OCI-LY3 (cell line): ENCODE data around the gene ANXA1.

Source experiments
- EZH2phosphoT487 ChIP-seq: fragments of 200-600 bp; shearing (Covaris generic); IDR thresholded peaks from 2 replicates; pipeline ENCODE4 v1.6.1; 2018; ENCODE audit warnings: antibody characterized with exemption, mixed run types, low read depth
- TF ChIP-seq, protein P1 (sequence below): fragments of 200-600, 300-600 bp; sonication (generic); IDR thresholded peaks from 2 replicates; pipeline ENCODE4 v1.5.1; 2014; ENCODE audit warnings: antibody characterized with exemption, low read length, low read depth

- TF ChIP-seq, protein P1, sequence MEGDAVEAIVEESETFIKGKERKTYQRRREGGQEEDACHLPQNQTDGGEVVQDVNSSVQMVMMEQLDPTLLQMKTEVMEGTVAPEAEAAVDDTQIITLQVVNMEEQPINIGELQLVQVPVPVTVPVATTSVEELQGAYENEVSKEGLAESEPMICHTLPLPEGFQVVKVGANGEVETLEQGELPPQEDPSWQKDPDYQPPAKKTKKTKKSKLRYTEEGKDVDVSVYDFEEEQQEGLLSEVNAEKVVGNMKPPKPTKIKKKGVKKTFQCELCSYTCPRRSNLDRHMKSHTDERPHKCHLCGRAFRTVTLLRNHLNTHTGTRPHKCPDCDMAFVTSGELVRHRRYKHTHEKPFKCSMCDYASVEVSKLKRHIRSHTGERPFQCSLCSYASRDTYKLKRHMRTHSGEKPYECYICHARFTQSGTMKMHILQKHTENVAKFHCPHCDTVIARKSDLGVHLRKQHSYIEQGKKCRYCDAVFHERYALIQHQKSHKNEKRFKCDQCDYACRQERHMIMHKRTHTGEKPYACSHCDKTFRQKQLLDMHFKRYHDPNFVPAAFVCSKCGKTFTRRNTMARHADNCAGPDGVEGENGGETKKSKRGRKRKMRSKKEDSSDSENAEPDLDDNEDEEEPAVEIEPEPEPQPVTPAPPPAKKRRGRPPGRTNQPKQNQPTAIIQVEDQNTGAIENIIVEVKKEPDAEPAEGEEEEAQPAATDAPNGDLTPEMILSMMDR, result no peak
- no peak for TF ChIP-seq EZH2phosphoT487
Measured at GRCh38 chr9:73199448-73199847, 47.8 kb downstream of the ANXA1 start.
